ENCODE measurements around the gene PLS3.

The PLS3 gene

GRCh38 chrX:115598556-115598955, 37.6 kb downstream of the PLS3 start:
- Histone ChIP-seq H3K36me3 (ENCODE audit: low read depth) (peaks cover 42% of the 10 kb centered on the region), H3K4me3 (ENCODE audit: severe bottlenecking) (no peak overlapping the region), H3K27ac (ENCODE audit: poor library complexity, severe bottlenecking) (no peak overlapping the region), H3K27me3 (ENCODE audit: insufficient read depth, poor library complexity, severe bottlenecking) (no peaks in the 10 kb centered on the region), H3K9me3 (ENCODE audit: severe bottlenecking) (no peaks in the 10 kb centered on the region), H3K4me1 (ENCODE audit: insufficient read depth, poor library complexity, severe bottlenecking) (peaks cover 27% of the 10 kb centered on the region)
- no peak for TF ChIP-seq CTCF (IDR thresholded peaks at IDR 0.05; ENCODE audit: poor library complexity, severe bottlenecking)
- no peak for ATAC-seq (ENCODE audit: low read depth)
- no peak for DNase-seq (ENCODE audit: low spot score)

GRCh38 chrX:115602308-115602707, 41.3 kb downstream of the PLS3 start:
- peaks cover 34% of the 10 kb centered on the region for H3K36me3 ChIP-seq (ENCODE audit: low read depth)
- no peak for TF ChIP-seq CTCF (IDR thresholded peaks at IDR 0.05; ENCODE audit: poor library complexity, severe bottlenecking)
- H3K27ac ChIP-seq (ENCODE audit: poor library complexity, severe bottlenecking): peak overlapping the region; percentile 13

GRCh38 chrX:115602729-115603389, 41.9 kb downstream of the PLS3 start:
- Histone ChIP-seq H3K4me3 (ENCODE audit: severe bottlenecking) (no peak overlapping the region), H3K4me1 (ENCODE audit: insufficient read depth, poor library complexity, severe bottlenecking) (peaks cover 24% of the 10 kb centered on the region), H3K27ac (ENCODE audit: poor library complexity, severe bottlenecking) (peak overlapping the region; percentile 13), H3K36me3 (ENCODE audit: low read depth) (peaks cover 33% of the 10 kb centered on the region), H3K9me3 (ENCODE audit: severe bottlenecking) (no peaks in the 10 kb centered on the region), H3K27me3 (ENCODE audit: insufficient read depth, poor library complexity, severe bottlenecking) (no peaks in the 10 kb centered on the region)
- no peak for TF ChIP-seq CTCF (IDR thresholded peaks at IDR 0.05; ENCODE audit: poor library complexity, severe bottlenecking)
- ATAC-seq (ENCODE audit: low read depth) (peak; percentile 55), DNase-seq (ENCODE audit: low spot score) (no peak)

More at GRCh38 chrX:115602308-115602707, 41.3 kb downstream of the PLS3 start:
- Histone ChIP-seq H3K9me3 (ENCODE audit: severe bottlenecking) (no peaks in the 10 kb centered on the region), H3K27me3 (ENCODE audit: insufficient read depth, poor library complexity, severe bottlenecking) (no peaks in the 10 kb centered on the region), H3K4me3 (ENCODE audit: severe bottlenecking) (no peak overlapping the region), H3K4me1 (ENCODE audit: insufficient read depth, poor library complexity, severe bottlenecking) (peaks cover 24% of the 10 kb centered on the region)
- ATAC-seq (ENCODE audit: low read depth) (peak; percentile 17; the same call in 1 of the 3 replicates), DNase-seq (ENCODE audit: low spot score) (no peak)

GRCh38 chrX:115603534-115604074, 42.6 kb downstream of the PLS3 start:
- Histone ChIP-seq H3K27ac (ENCODE audit: poor library complexity, severe bottlenecking) (peak overlapping the region; percentile 13), H3K27me3 (ENCODE audit: insufficient read depth, poor library complexity, severe bottlenecking) (no peaks in the 10 kb centered on the region), H3K4me3 (ENCODE audit: severe bottlenecking) (no peak overlapping the region), H3K36me3 (ENCODE audit: low read depth) (peaks cover 40% of the 10 kb centered on the region), H3K9me3 (ENCODE audit: severe bottlenecking) (no peaks in the 10 kb centered on the region), H3K4me1 (ENCODE audit: insufficient read depth, poor library complexity, severe bottlenecking) (peaks cover 21% of the 10 kb centered on the region)
- no peak for TF ChIP-seq CTCF (IDR thresholded peaks at IDR 0.05; ENCODE audit: poor library complexity, severe bottlenecking)
- ATAC-seq (ENCODE audit: low read depth) (no peak), DNase-seq (ENCODE audit: low spot score) (no peak)

GRCh38 chrX:115606861-115607260, 45.9 kb downstream of the PLS3 start:
- DNase-seq (ENCODE audit: low spot score) (no peak), ATAC-seq (ENCODE audit: low read depth) (no peak)
- peaks cover 62% of the 10 kb centered on the region for H3K36me3 ChIP-seq (ENCODE audit: low read depth)
- H3K9me3 ChIP-seq (ENCODE audit: severe bottlenecking): no peaks in the 10 kb centered on the region
- H3K27me3 ChIP-seq (ENCODE audit: insufficient read depth, poor library complexity, severe bottlenecking): no peaks in the 10 kb centered on the region
- no peak overlapping the region for H3K4me3 ChIP-seq (ENCODE audit: severe bottlenecking)
- H3K27ac ChIP-seq (ENCODE audit: poor library complexity, severe bottlenecking): no peak overlapping the region
- peaks cover 17% of the 10 kb centered on the region for H3K4me1 ChIP-seq (ENCODE audit: insufficient read depth, poor library complexity, severe bottlenecking)
- no peak for TF ChIP-seq CTCF (IDR thresholded peaks at IDR 0.05; ENCODE audit: poor library complexity, severe bottlenecking)
